ENCODE data around the gene RDH16.
"Not testable (repeated sequence)": the region's sequence is repeated elsewhere in the genome, so short reads cannot be mapped to it uniquely, and the experiment has no call there.

Gene RDH16

GRCh38 chr12:56953314-56953713, 4.1 kb downstream of the RDH16 start:
- FAIRE-seq: no peak

- no peak for FAIRE-seq
Measured at GRCh38 chr12:56951582-56952339, 5.6 kb downstream of the RDH16 start.

- FAIRE-seq: no peak
Measured at GRCh38 chr12:56948881-56949280, 8.5 kb downstream of the RDH16 start.

- no peak for FAIRE-seq
Measured at GRCh38 chr12:56948457-56948777, 9.0 kb downstream of the RDH16 start.

GRCh38 chr12:56947633-56948456, 9.6 kb downstream of the RDH16 start:
- no peak for FAIRE-seq

- no peak for FAIRE-seq
Measured at GRCh38 chr12:56943878-56944277, 13.5 kb downstream of the RDH16 start.

GRCh38 chr12:56943374-56943773, 14.0 kb downstream of the RDH16 start:
- FAIRE-seq: not testable (repeated sequence)

- no peak for FAIRE-seq
Measured at GRCh38 chr12:56941299-56942017, 15.9 kb downstream of the RDH16 start.

- not testable (repeated sequence) for FAIRE-seq
Measured at GRCh38 chr12:56940942-56941298, 16.5 kb downstream of the RDH16 start.

- no peak for FAIRE-seq
Measured at GRCh38 chr12:56935752-56936151, 21.7 kb downstream of the RDH16 start.

GRCh38 chr12:56935157-56935556, 22.3 kb downstream of the RDH16 start:
- no peak for FAIRE-seq

GRCh38 chr12:56933826-56934625, 23.4 kb downstream of the RDH16 start, which contains the start of gene SDR9C7:
SDR9C7 (minus strand) TSS chr12:56934408; CDS start chr12:56934261, 147 bp downstream.
- FAIRE-seq: no peak

- FAIRE-seq: no peak
Measured at GRCh38 chr12:56932867-56933266, 24.5 kb downstream of the RDH16 start.

GRCh38 chr12:56932146-56932545, 25.3 kb downstream of the RDH16 start:
- FAIRE-seq: no peak

- FAIRE-seq: no peak
Measured at GRCh38 chr12:56931474-56931978, 25.9 kb downstream of the RDH16 start.

GRCh38 chr12:56930241-56930640, 27.2 kb downstream of the RDH16 start:
- no peak for FAIRE-seq

- FAIRE-seq: no peak
Measured at GRCh38 chr12:56929780-56930179, 27.6 kb downstream of the RDH16 start.

- no peak for FAIRE-seq
Measured at GRCh38 chr12:56928262-56928661, 29.1 kb downstream of the RDH16 start.

GRCh38 chr12:56927281-56927680, 30.1 kb downstream of the RDH16 start:
- no peak for FAIRE-seq

GRCh38 chr12:56922031-56922430, 35.4 kb downstream of the RDH16 start:
- no peak for FAIRE-seq

- FAIRE-seq: no peak
Measured at GRCh38 chr12:56921346-56921745, 36.1 kb downstream of the RDH16 start.

GRCh38 chr12:56918139-56918538, 39.3 kb downstream of the RDH16 start:
- not testable (repeated sequence) for FAIRE-seq

GRCh38 chr12:56916996-56917333, 40.4 kb downstream of the RDH16 start:
- no peak for FAIRE-seq
